ENCODE results near the gene TMEM145.
"Not testable (repeated sequence)": the region's sequence is repeated elsewhere in the genome, so short reads cannot be mapped to it uniquely, and the experiment has no call there.

The TMEM145 gene

DNA sequence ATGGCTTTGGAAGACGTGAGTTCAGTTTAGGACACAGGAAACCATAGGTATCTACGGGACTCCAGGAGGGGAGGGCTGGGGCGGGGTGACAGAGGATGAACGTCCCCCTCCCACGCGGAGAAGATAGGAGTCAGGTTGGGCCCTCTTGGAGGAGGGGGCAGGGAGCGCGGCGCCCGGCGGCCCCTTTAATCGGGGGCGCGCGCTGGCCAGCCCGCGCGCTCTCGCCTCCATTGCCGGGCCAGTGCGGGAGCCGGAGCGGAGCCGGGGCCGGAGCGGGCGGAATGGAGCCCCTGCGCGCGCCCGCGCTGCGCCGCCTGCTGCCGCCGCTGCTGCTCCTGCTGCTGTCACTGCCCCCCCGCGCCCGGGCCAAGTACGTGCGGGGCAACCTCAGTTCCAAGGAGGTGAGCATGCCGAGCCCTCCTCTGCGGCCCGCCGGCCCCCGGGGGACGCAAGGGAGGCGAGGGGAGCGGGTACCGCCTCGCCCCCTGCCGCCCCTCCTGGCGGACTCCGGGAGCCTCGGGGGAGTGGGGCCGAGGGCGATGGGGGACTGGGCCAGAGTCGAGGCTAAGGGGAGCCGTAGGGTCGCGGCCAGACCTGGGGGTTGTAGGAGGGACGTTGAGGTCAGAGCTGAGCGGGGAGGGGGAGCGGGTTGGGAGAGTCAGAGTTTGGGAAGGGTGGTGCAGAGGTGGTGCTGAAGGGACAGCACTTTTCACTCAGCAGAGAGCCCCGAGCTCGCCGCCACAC lies at the start of gene TMEM145:
TMEM145 (plus strand) TSS at position 214 of the 744 bp plus-strand sequence; CDS start at position 282, 68 bp downstream.
- no peak within 1 kb of the TSS for H3K27ac ChIP-seq (ENCODE audit: low read length)

DNA sequence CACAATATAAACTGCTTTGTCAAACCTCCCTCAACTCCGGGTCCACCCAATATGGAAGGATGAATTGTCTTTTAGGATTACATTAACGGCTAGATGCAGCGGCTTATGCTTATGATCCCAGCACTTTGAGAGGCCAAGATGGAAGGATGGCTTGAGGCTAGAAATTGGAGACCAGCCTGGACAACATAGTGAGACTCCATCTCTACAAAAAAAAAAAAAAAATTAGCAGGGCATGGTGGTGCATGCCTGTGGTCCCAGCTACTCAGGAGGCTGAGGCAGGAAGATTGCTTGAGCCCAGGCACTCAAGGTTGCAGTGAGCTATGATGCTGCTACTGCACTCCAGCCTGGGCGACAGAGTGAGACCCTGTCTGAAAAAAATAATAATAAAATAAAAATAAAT lies 47.0 kb upstream of the TMEM145 start:
- H3K36me3 ChIP-seq (ENCODE audit: control insufficient read depth in 1 of 2, insufficient read depth in 2 of 2, low read length in 2 of 2) = peaks cover 0 to 15% of the 10 kb centered on the region in 2 donors
- not testable (repeated sequence) for H3K27me3 ChIP-seq (ENCODE audit: low read depth, low read length); H3K4me3 ChIP-seq (ENCODE audit: low read depth in 1 of 2, low read length in 2 of 2); H3K27ac ChIP-seq (ENCODE audit: low read length); H3K9me3 ChIP-seq (ENCODE audit: control insufficient read depth in 1 of 2, low read length in 2 of 2)
- peaks cover 7 to 20% of the 10 kb centered on the region in 2 donors for H3K4me1 ChIP-seq (ENCODE audit: control insufficient read depth in 1 of 2, insufficient read depth in 2 of 2, low read length in 2 of 2)

More for the DNA sequence above, at the start of gene TMEM145:
- H3K4me1 ChIP-seq (ENCODE audit: control insufficient read depth in 1 of 2, insufficient read depth in 2 of 2, low read length in 2 of 2) = peaks cover 0 to 19% of the 10 kb centered on the region in 2 donors
- H3K27me3 ChIP-seq (ENCODE audit: low read depth, low read length) = peaks cover 14% of the 10 kb centered on the region
- H3K36me3 ChIP-seq (ENCODE audit: control insufficient read depth in 1 of 2, insufficient read depth in 2 of 2, low read length in 2 of 2) = no peaks in the 10 kb centered on the region
- H3K4me3 ChIP-seq (ENCODE audit: low read depth in 1 of 2, low read length in 2 of 2) = peak within 1 kb of the TSS in 1 of 2 donors; percentile 71
- no peaks in the 10 kb centered on the region for H3K9me3 ChIP-seq (ENCODE audit: control insufficient read depth in 1 of 2, low read length in 2 of 2)

DNA sequence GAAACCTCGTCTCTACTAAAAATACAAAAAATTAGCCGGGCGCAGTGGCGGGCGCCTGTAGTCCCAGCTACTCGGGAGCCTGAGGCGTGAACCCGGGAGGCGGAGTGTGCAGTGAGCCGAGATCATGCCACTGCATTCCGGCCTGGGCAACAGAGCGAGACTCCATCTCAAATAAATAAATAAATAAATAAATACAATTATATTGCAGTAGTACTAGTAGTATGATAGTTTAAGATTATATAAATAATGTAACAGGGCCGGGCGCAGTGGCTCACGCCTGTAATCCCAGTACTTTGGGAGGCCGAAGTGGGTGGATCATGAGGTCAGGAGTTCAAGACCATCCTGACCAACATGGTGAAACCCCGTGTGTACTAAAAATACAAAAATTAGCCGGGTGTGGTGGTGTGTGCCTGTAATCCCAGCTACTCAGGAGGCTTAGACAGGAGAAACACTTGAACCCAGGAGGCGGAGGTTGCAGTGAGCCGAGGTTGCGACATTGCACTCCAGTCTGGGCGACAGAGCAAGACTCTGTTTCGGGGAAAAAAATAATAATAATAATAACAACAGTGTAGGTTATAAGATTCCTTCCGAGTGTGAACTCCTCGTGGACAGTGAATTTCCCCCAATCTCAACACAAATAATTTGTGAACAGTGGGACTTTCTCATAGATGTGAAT lies 46.0 kb upstream of the TMEM145 start:
- H3K4me1 ChIP-seq (ENCODE audit: control insufficient read depth in 1 of 2, insufficient read depth in 2 of 2, low read length in 2 of 2) = peaks cover 10 to 27% of the 10 kb centered on the region in 2 donors
- not testable (repeated sequence) for H3K27me3 ChIP-seq (ENCODE audit: low read depth, low read length); H3K27ac ChIP-seq (ENCODE audit: low read length); H3K9me3 ChIP-seq (ENCODE audit: control insufficient read depth in 1 of 2, low read length in 2 of 2)
- H3K36me3 ChIP-seq (ENCODE audit: control insufficient read depth in 1 of 2, insufficient read depth in 2 of 2, low read length in 2 of 2) = peaks cover 0 to 20% of the 10 kb centered on the region in 2 donors
- peak overlapping the region in 1 of 2 donors; percentile 72 for H3K4me3 ChIP-seq (ENCODE audit: low read depth in 1 of 2, low read length in 2 of 2)

DNA sequence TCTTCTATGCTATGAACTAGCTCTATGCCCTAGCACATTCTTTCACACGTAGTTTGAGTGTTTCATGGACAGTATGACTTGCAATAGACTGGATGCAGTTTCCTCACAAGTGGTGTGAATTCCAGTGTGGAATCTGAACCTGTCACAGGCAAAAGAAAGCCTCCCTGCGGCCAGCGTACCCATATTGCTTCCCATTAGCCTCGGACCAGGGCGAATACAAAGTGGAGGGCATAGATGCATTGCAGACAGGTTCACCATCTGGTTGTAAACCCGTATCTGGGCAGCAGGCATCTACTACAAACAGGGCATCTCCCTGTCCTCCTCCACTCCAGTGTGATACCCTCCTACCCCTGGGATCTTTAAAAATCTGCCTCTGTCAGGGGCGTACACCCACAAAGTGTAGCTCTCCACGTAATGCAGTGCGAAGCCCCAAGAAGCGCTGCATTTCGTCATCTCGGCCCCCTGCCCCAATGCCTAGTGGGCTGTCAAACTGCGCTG lies 45.4 kb upstream of the TMEM145 start:
- Histone ChIP-seq H3K27ac (ENCODE audit: low read length) (peak overlapping the region; percentile 94), H3K4me1 (ENCODE audit: control insufficient read depth in 1 of 2, insufficient read depth in 2 of 2, low read length in 2 of 2) (peaks cover 10 to 29% of the 10 kb centered on the region in 2 donors), H3K4me3 (ENCODE audit: low read depth in 1 of 2, low read length in 2 of 2) (peak overlapping the region; percentile 72 to 75), H3K36me3 (ENCODE audit: control insufficient read depth in 1 of 2, insufficient read depth in 2 of 2, low read length in 2 of 2) (peaks cover 0 to 26% of the 10 kb centered on the region in 2 donors), H3K9me3 (ENCODE audit: control insufficient read depth in 1 of 2, low read length in 2 of 2) (no peaks in the 10 kb centered on the region), H3K27me3 (ENCODE audit: low read depth, low read length) (no peaks in the 10 kb centered on the region)

DNA sequence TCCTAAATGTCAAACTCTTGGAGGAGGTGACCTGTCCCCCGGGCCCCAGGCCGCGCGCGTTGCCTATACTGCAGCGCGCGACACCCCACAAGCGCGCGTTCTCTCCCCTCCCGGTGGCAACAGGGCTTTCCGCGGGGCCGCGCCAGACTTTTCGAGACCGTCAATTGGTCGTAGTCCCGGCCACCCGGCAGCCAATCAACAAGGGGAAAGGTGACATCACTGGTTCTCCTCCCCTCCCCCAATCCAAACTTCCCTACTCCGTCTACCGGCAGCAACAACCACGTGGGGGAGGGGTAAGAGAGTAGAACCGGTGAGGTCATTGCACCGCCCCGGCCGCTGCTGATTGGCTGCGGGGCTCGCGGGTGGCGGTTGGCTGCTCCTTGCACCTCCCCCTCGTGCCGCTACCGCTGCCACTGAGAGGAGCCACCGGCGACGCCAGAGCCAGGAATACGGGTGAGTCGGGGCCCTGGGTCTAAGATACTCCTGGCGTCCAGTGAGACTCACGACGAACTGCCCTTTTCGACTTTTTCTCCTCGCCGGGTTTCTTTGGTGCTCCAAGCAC lies 44.9 kb upstream of the TMEM145 start:
- peak overlapping the region; percentile 72 to 75 for H3K4me3 ChIP-seq (ENCODE audit: low read depth in 1 of 2, low read length in 2 of 2)
- H3K4me1 ChIP-seq (ENCODE audit: control insufficient read depth in 1 of 2, insufficient read depth in 2 of 2, low read length in 2 of 2) = peaks cover 10 to 29% of the 10 kb centered on the region in 2 donors
- H3K9me3 ChIP-seq (ENCODE audit: control insufficient read depth in 1 of 2, low read length in 2 of 2) = no peaks in the 10 kb centered on the region
- no peaks in the 10 kb centered on the region for H3K27me3 ChIP-seq (ENCODE audit: low read depth, low read length)
- H3K36me3 ChIP-seq (ENCODE audit: control insufficient read depth in 1 of 2, insufficient read depth in 2 of 2, low read length in 2 of 2) = peaks cover 0 to 31% of the 10 kb centered on the region in 2 donors
- H3K27ac ChIP-seq (ENCODE audit: low read length) = peak overlapping the region; percentile 94

DNA sequence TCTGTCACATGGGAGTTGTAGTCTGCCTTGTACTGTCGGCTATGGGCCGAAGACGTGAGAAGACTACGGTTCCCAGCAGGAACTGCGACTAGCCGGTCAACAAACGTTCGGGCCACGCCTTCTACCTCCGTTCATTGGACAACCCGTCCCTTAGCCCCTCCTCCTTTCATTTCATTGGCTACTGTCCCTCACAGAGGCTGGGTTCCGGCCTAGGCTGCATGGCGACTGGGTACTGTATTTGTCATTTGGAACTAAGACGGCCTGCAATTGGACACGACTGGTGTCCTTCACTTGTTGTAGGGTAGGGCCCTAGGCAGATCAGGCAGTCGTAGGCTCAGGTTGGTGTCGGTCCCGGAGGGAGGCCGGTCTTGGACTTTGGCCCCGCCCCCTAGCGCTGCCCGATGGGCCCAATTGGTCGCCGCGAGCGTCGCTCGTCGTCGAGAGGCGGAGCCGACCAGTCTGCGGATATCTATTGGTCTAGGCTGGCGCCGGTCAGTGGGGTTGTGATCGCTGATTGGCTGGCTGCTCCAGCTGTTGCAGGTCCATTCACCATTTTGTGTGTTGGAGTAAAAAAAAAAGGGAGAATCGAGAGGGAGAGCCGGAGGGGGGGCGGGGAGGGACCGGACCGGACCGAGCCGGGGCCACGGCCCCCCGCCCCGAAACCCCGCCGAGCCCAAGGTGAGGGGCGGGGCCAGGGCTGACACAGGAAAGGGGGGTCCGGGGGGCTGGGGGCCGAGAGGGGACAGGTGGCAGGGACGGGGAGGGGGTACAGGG lies 44.2 kb upstream of the TMEM145 start, which contains the start of gene CIC:
CIC (plus strand) TSS at position 549 of the 774 bp plus-strand sequence. CDS start 2,532 bp downstream, outside the sequence.
- Histone ChIP-seq H3K9me3 (ENCODE audit: control insufficient read depth in 1 of 2, low read length in 2 of 2) (no peaks in the 10 kb centered on the region), H3K4me1 (ENCODE audit: control insufficient read depth in 1 of 2, insufficient read depth in 2 of 2, low read length in 2 of 2) (peaks cover 10 to 29% of the 10 kb centered on the region in 2 donors), H3K4me3 (ENCODE audit: low read depth in 1 of 2, low read length in 2 of 2) (peak within 1 kb of the TSS; percentile 73 to 81), H3K36me3 (ENCODE audit: control insufficient read depth in 1 of 2, insufficient read depth in 2 of 2, low read length in 2 of 2) (peaks cover 0 to 38% of the 10 kb centered on the region in 2 donors), H3K27me3 (ENCODE audit: low read depth, low read length) (no peaks in the 10 kb centered on the region), H3K27ac (ENCODE audit: low read length) (peak within 1 kb of the TSS; percentile 98)

DNA sequence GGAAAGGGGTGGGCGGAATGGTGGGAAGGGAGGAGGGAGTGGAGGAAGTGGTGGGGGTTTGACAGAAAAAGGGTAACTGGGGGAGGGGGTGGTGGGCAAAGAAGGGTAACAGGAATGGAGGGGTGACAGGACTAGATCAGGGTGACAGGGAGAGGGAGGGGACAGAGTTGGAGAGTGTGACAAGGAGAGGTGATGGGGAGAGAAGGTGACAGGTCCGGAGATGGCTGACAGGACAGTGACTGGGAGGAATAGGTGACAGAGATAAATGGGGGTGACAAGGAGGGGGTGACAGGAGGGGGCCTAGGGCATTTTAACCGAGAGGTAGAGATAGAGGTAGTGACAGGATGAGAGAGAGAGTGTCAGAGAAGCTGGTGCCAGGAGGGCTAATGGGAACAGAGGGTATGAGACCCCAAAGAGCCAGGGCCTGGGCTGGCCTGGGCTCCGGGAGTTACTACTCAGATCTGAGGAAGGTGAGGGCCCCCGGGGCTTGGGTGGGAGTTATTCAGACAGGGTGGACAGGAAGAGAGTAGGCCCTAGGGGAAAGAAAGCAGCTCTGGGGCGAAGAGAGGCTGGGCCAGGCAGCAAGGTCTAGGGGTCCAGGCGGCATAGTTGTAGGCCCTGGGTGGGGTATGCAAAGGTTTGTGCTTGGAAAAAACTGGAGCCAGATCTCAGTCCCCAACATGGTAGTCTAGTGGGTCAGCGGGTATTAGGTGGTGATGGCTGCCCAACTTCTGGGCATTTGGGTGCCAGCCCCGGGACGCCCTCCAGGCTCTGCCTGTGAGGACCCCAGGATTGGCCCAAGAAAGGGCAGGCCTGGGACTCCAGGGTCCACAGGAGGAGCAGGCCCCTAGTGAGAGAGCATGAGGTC lies 43.4 kb upstream of the TMEM145 start:
- Histone ChIP-seq H3K27me3 (ENCODE audit: low read depth, low read length) (no peaks in the 10 kb centered on the region), H3K4me1 (ENCODE audit: control insufficient read depth in 1 of 2, insufficient read depth in 2 of 2, low read length in 2 of 2) (peaks cover 10 to 35% of the 10 kb centered on the region in 2 donors), H3K27ac (ENCODE audit: low read length) (peak overlapping the region; percentile 98), H3K36me3 (ENCODE audit: control insufficient read depth in 1 of 2, insufficient read depth in 2 of 2, low read length in 2 of 2) (peaks cover 0 to 46% of the 10 kb centered on the region in 2 donors), H3K9me3 (ENCODE audit: control insufficient read depth in 1 of 2, low read length in 2 of 2) (no peaks in the 10 kb centered on the region), H3K4me3 (ENCODE audit: low read depth in 1 of 2, low read length in 2 of 2) (peak overlapping the region; percentile 73 to 81)

DNA sequence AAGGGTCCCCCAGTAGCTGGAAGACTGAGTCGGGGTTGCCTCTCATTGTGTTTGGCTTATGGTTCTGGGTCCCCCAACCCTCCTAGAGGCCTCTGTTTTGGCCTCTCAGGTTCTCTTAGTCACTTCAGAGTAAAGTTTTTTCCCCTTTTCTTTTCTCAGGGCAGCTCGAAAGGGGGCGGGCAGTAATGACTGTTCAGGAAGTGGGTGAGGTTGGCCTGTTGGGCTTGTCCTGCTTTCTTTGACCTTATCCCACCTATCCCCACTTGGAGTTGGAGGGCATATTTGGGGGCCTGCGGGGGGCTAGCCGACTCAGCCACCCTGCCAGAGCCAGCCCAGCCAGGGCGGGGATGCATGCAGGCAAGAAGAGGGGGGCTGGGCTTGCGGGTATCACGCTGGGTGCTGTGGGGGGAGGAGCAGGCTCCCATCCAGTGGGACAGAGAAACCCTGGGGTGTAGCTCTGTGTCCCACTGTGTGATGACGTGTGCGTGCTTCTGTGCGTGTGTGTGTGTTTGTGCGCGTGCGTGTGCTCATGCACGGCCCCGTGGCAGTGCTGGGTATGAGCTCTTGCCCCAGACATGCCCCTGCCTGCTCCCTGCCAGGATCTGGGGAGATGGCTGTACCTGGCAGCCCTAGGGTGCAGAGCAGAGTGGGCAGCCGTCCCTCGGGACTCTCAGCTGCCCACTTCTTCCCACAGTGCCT lies 42.6 kb upstream of the TMEM145 start:
- Histone ChIP-seq H3K27ac (ENCODE audit: low read length) (peak overlapping the region; percentile 98), H3K4me1 (ENCODE audit: control insufficient read depth in 1 of 2, insufficient read depth in 2 of 2, low read length in 2 of 2) (peaks cover 10 to 38% of the 10 kb centered on the region in 2 donors), H3K36me3 (ENCODE audit: control insufficient read depth in 1 of 2, insufficient read depth in 2 of 2, low read length in 2 of 2) (peaks cover 6 to 46% of the 10 kb centered on the region in 2 donors), H3K27me3 (ENCODE audit: low read depth, low read length) (no peaks in the 10 kb centered on the region), H3K9me3 (ENCODE audit: control insufficient read depth in 1 of 2, low read length in 2 of 2) (no peaks in the 10 kb centered on the region), H3K4me3 (ENCODE audit: low read depth in 1 of 2, low read length in 2 of 2) (peak overlapping the region; percentile 73 to 81)

DNA sequence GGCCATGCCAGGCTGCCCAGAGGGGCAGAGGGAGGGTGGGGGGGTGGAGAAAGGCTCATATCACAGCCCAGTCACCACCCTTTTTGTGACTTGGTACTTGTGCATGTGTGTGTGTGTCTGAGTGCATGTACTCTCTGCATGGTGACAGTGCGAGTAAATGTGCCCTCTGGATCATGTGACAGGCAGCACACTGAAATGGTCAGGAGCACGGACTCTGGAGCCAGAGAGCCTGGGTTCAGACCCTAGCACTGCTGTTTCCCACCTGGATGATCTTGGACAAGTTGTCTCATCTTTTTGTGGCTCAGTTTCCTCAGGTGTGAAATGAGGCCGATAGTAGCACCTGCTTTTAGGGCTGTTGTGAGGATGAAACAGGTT lies 42.1 kb upstream of the TMEM145 start:
- Histone ChIP-seq H3K4me3 (ENCODE audit: low read depth in 1 of 2, low read length in 2 of 2) (peak overlapping the region; percentile 73 to 81), H3K9me3 (ENCODE audit: control insufficient read depth in 1 of 2, low read length in 2 of 2) (no peaks in the 10 kb centered on the region), H3K36me3 (ENCODE audit: control insufficient read depth in 1 of 2, insufficient read depth in 2 of 2, low read length in 2 of 2) (peaks cover 6 to 46% of the 10 kb centered on the region in 2 donors), H3K27me3 (ENCODE audit: low read depth, low read length) (no peaks in the 10 kb centered on the region), H3K27ac (ENCODE audit: low read length) (peak overlapping the region; percentile 98), H3K4me1 (ENCODE audit: control insufficient read depth in 1 of 2, insufficient read depth in 2 of 2, low read length in 2 of 2) (peaks cover 10 to 42% of the 10 kb centered on the region in 2 donors)

Measured in muscle layer of duodenum (tissue), 2 donors.